ENCODE results near the gene MAST4.

MAST4 gene

GRCh38 chr5:66603881-66604280 is 7.7 kb downstream of the MAST4 start:
- no peak for DNase-seq (ENCODE audit: low read depth in 3 of 3)

GRCh38 chr5:66606713-66607112 is 10.5 kb downstream of the MAST4 start:
- DNase-seq (ENCODE audit: low read depth in 3 of 3) = no peak

GRCh38 chr5:66608501-66608900 is 12.3 kb downstream of the MAST4 start:
- DNase-seq (ENCODE audit: low read depth in 3 of 3) = no peak

GRCh38 chr5:66609615-66610014 is 13.4 kb downstream of the MAST4 start:
- no peak for DNase-seq (ENCODE audit: low read depth in 3 of 3)

GRCh38 chr5:66612226-66612625 is 16.0 kb downstream of the MAST4 start:
- no peak for DNase-seq (ENCODE audit: low read depth in 3 of 3)

- DNase-seq (ENCODE audit: low read depth in 3 of 3) = no peak
Measured at GRCh38 chr5:66615136-66615535, 18.9 kb downstream of the MAST4 start.

GRCh38 chr5:66615894-66616293 is 19.7 kb downstream of the MAST4 start:
- DNase-seq (ENCODE audit: low read depth in 3 of 3) = no peak

GRCh38 chr5:66616520-66617225 is 20.5 kb downstream of the MAST4 start:
- no peak for DNase-seq (ENCODE audit: low read depth in 3 of 3)

- DNase-seq (ENCODE audit: low read depth in 3 of 3) = no peak
Measured at GRCh38 chr5:66617226-66617861, 21.2 kb downstream of the MAST4 start.

- DNase-seq (ENCODE audit: low read depth in 3 of 3) = no peak
Measured at GRCh38 chr5:66617991-66618768, 22.0 kb downstream of the MAST4 start.

- DNase-seq (ENCODE audit: low read depth in 3 of 3) = no peak
Measured at GRCh38 chr5:66620711-66621110, 24.5 kb downstream of the MAST4 start.

- DNase-seq (ENCODE audit: low read depth in 3 of 3) = no peak
Measured at GRCh38 chr5:66621146-66621545, 25.0 kb downstream of the MAST4 start.

GRCh38 chr5:66621736-66622135 is 25.5 kb downstream of the MAST4 start:
- no peak for DNase-seq (ENCODE audit: low read depth in 3 of 3)

GRCh38 chr5:66628561-66628960 is 32.4 kb downstream of the MAST4 start:
- DNase-seq (ENCODE audit: low read depth in 3 of 3) = no peak

- no peak for DNase-seq (ENCODE audit: low read depth in 3 of 3)
Measured at GRCh38 chr5:66629446-66629845, 33.3 kb downstream of the MAST4 start.

- no peak for DNase-seq (ENCODE audit: low read depth in 3 of 3)
Measured at GRCh38 chr5:66633754-66634153, 37.6 kb downstream of the MAST4 start.

GRCh38 chr5:66634601-66635000 is 38.4 kb downstream of the MAST4 start:
- DNase-seq (ENCODE audit: low read depth in 3 of 3) = no peak

GRCh38 chr5:66637994-66638393 is 41.8 kb downstream of the MAST4 start:
- no peak for DNase-seq (ENCODE audit: low read depth in 3 of 3)

GRCh38 chr5:66639037-66639436 is 42.8 kb downstream of the MAST4 start:
- no peak for DNase-seq (ENCODE audit: low read depth in 3 of 3)

- DNase-seq (ENCODE audit: low read depth in 3 of 3) = no peak
Measured at GRCh38 chr5:66642538-66642937, 46.3 kb downstream of the MAST4 start.

- DNase-seq (ENCODE audit: low read depth in 3 of 3) = no peak
Measured at GRCh38 chr5:66643387-66643786, 47.2 kb downstream of the MAST4 start.

- DNase-seq (ENCODE audit: low read depth in 3 of 3) = no peak
Measured at GRCh38 chr5:66644111-66644510, 47.9 kb downstream of the MAST4 start.

- no peak for DNase-seq (ENCODE audit: low read depth in 3 of 3)
Measured at GRCh38 chr5:66645039-66645438, 48.8 kb downstream of the MAST4 start.
